Uterus (tissue), 4 donors: ENCODE measurements around the gene PSMD6. TPM values are rescaled to one million over a fixed set of nuclear protein-coding genes. Genes with fewer than 3 reads are reported as not detected.

Source experiments
- DNase-seq, 2 donors: peaks; one replicate each; pipeline ENCODE4 v3.0.0-alpha.2; 2019 to 2020
- H3K27ac ChIP-seq, 2 donors: fragments of 200-600 bp; sonication (generic); 1 replicate in 1 of 2; 2 replicates in 1 of 2; pipeline ENCODE4 v1.5.1; 2016 to 2018
- H3K27me3 ChIP-seq, 2 donors: fragments of 200-600 bp; sonication (generic); one replicate each; pipeline ENCODE4 v1.5.1; 2018 to 2019; ENCODE audit warnings: control low read depth in 1 of 2
- H3K36me3 ChIP-seq, 2 donors: fragments of 200-600 bp; sonication (generic); one replicate each; pipeline ENCODE4 v1.5.1; 2019; ENCODE audit warnings: control low read depth in 1 of 2
- H3K4me1 ChIP-seq, 2 donors: fragments of 200-600 bp; sonication (generic); one replicate each; pipeline ENCODE4 v1.5.1; 2018 to 2019; ENCODE audit warnings: control low read depth in 1 of 2
- H3K4me3 ChIP-seq, 2 donors: fragments of 200-600 bp; sonication (generic); 1 replicate in 1 of 2; 2 replicates in 1 of 2; pipeline ENCODE4 v1.5.1; 2018 to 2019; ENCODE audit warnings: mild to moderate bottlenecking in 1 of 2
- H3K9me3 ChIP-seq, 2 donors: fragments of 200-600 bp; sonication (generic); one replicate each; pipeline ENCODE4 v1.5.1; 2019; ENCODE audit warnings: control low read depth in 1 of 2
- CTCF ChIP-seq, 4 experiments: fragments of 200-600 bp in 2 of 4; fragments of 450-650 bp in 2 of 4; sonication (generic) in 2 of 4; IDR thresholded peaks; one replicate each; pipeline ENCODE4 v1.5.1; 2016 to 2019; ENCODE audit warnings: antibody characterized with exemption in 4 of 4, mild to moderate bottlenecking in 2 of 4, moderate library complexity in 1 of 4
- POLR2A ChIP-seq, 2 donors: fragments of 450-650 bp; IDR thresholded peaks; one replicate each; pipeline ENCODE4 v1.6.1; 2016; ENCODE audit warnings: antibody characterized with exemption in 2 of 2, mild to moderate bottlenecking in 1 of 2, moderate library complexity in 1 of 2
- intact Hi-C: fragments of 100-400 bp; cut with DNase I; formaldehyde crosslinking; loops from one replicate; pipeline ENCODE4 v1.15.1; 2023; ENCODE audit warnings: low total_unique reads
- total RNA-seq, 4 donors: library from RNA; depleted of rRNA in 3 of 4; stranded (reverse); fragments of >200 nt in 3 of 4; gene quantifications; one replicate each; pipeline versions ENCODE4 v1.1.0 to v1.2.4, GENCODE V29; 2014 to 2023
- donor health status: DM: yes; HTN: yes; CAD: no.

PSMD6 gene
- total RNA-seq, 4 donors from 2014 or later = 49.2 to 72.1 (median 65.0) TPM

- intact Hi-C loops = no loop called here
- TF ChIP-seq CTCF (IDR thresholded peaks at IDR 0.05) = no peak
- no peak for TF ChIP-seq POLR2A (IDR thresholded peaks at IDR 0.05)
- Histone ChIP-seq H3K27me3 (no peaks in the 10 kb centered on the region), H3K9me3 (no peaks in the 10 kb centered on the region), H3K4me3 (no peak overlapping the region), H3K36me3 (no peaks in the 10 kb centered on the region), H3K4me1 (no peaks in the 10 kb centered on the region), H3K27ac (no peak overlapping the region)
- DNase-seq = no peak
Observed at GRCh38 chr3:64003589-64003988, 19.7 kb downstream of the PSMD6 start.

GRCh38 chr3:64002233-64002632, 21.1 kb downstream of the PSMD6 start:
- Histone ChIP-seq H3K27ac (no peak overlapping the region), H3K27me3 (no peaks in the 10 kb centered on the region), H3K4me3 (no peak overlapping the region), H3K36me3 (no peaks in the 10 kb centered on the region), H3K4me1 (no peaks in the 10 kb centered on the region), H3K9me3 (no peaks in the 10 kb centered on the region)
- DNase-seq = no peak
- TF ChIP-seq CTCF (IDR thresholded peaks at IDR 0.05) = no peak
- no peak for TF ChIP-seq POLR2A (IDR thresholded peaks at IDR 0.05)
- intact Hi-C loops = no loop called here

GRCh38 chr3:64000453-64001055, 22.7 kb downstream of the PSMD6 start:
- no peaks in the 10 kb centered on the region for H3K27me3 ChIP-seq
- intact Hi-C loops = no loop called here
- H3K36me3 ChIP-seq = no peaks in the 10 kb centered on the region
- H3K27ac ChIP-seq = no peak overlapping the region
- H3K9me3 ChIP-seq = no peaks in the 10 kb centered on the region
- TF ChIP-seq CTCF (IDR thresholded peaks at IDR 0.05) (no peak), POLR2A (IDR thresholded peaks at IDR 0.05) (no peak)
- no peak overlapping the region for H3K4me3 ChIP-seq
- DNase-seq = no peak
- H3K4me1 ChIP-seq = no peaks in the 10 kb centered on the region

GRCh38 chr3:63998852-63999754, 24.2 kb downstream of the PSMD6 start:
- no peaks in the 10 kb centered on the region for H3K9me3 ChIP-seq
- no peak overlapping the region for H3K4me3 ChIP-seq
- TF ChIP-seq CTCF (IDR thresholded peaks at IDR 0.05) = no peak
- no peaks in the 10 kb centered on the region for H3K36me3 ChIP-seq
- no peaks in the 10 kb centered on the region for H3K27me3 ChIP-seq
- H3K4me1 ChIP-seq = no peaks in the 10 kb centered on the region
- no peak for DNase-seq
- H3K27ac ChIP-seq = no peak overlapping the region
- intact Hi-C loops = no loop called here

GRCh38 chr3:63995086-63995485, 28.2 kb downstream of the PSMD6 start:
- Histone ChIP-seq H3K27ac (no peak overlapping the region), H3K27me3 (no peaks in the 10 kb centered on the region), H3K9me3 (no peaks in the 10 kb centered on the region), H3K36me3 (no peaks in the 10 kb centered on the region), H3K4me3 (no peak overlapping the region), H3K4me1 (no peaks in the 10 kb centered on the region)
- TF ChIP-seq CTCF (IDR thresholded peaks at IDR 0.05) (no peak), POLR2A (IDR thresholded peaks at IDR 0.05) (no peak)
- DNase-seq = no peak
- intact Hi-C loops = no loop called here
